Stimulated activated CD8-positive, alpha-beta memory T cell treated with anti-CD3 and anti-CD28 coated beads, Interleukin-12 subunit alpha, Interleukin-12 subunit beta, amount 100 ng/mL, for 24 hours (primary cell): ENCODE results near the gene ANKMY1.
A peak's percentile ranks its signal among the peaks of the same experiment; 100 is the strongest.

ENCODE experiments used
- DNase-seq: peaks from one replicate; pipeline ENCODE4 v3.0.0-alpha.2; 2020; ENCODE audit errors: extremely low read depth

The ANKMY1 gene

DNA sequence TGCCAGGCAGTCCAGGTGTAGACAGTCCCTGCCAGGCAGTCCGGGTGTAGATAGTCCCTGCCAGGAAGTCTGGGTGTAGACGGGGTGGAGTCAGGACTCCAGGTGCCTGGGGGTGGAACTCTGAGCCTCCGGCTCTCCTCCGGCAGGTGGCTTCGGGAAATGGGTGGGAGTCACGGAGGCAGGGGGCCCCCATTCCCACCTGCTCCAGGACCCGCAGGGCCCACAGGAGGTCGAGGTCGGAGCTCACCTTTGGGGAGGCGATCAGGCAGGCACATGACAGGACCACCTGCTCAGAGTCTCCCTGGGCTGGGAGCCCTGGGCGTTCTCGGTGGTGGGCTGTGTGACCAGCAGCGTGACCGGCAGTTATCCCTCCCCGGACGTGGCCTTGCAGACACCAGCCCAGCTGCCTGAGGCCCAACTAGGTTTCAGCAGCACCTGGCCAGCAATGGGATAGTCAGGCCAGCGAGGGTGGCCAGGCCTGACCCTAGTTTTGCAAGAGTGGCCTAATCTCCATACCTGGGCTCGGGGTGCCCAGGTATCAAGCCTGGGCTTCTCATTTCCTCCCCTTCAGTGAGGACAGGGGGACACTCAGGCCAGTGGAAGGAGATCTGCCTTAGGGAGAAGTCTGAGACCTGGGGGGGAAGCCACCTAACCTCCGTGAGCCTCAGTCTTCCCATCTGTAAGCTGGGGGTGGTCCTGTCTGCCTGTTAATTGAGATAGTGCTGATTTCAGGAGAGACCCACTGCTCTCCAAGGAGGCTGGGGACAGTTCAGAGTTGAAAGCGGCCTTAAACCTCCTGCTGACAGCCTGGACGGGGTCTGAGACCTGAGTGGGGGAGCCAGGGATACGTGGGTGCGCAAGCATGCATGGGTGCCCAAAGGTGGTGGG lies 109.2 kb downstream of the ANKMY1 start:
- DNase-seq = no peak

DNA sequence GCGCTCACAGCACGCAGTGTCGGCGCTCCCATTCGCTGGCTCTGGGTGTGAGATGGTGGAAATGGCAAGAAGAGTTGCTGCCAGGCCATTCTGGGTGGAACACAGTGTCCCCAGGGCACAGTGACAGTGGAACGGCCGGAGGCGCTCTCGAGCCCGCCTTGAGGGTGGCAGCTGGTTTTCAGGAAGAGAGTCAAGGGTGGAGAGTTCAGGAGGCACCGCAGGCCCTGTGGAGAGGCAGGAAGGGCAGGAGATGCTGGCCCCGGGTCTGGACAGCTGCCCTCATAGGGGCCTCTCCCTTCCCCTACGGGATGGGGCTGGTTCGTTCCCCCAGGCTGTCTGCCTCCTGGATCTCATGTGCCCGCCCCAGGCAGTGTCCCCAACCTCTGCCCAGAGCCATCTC lies 109.9 kb downstream of the ANKMY1 start:
- DNase-seq = no peak

GRCh38 chr2:240447331-240447730 lies 110.5 kb downstream of the ANKMY1 start:
- DNase-seq = no peak

GRCh38 chr2:240446664-240447175 lies 111.1 kb downstream of the ANKMY1 start:
- DNase-seq = no peak

DNA sequence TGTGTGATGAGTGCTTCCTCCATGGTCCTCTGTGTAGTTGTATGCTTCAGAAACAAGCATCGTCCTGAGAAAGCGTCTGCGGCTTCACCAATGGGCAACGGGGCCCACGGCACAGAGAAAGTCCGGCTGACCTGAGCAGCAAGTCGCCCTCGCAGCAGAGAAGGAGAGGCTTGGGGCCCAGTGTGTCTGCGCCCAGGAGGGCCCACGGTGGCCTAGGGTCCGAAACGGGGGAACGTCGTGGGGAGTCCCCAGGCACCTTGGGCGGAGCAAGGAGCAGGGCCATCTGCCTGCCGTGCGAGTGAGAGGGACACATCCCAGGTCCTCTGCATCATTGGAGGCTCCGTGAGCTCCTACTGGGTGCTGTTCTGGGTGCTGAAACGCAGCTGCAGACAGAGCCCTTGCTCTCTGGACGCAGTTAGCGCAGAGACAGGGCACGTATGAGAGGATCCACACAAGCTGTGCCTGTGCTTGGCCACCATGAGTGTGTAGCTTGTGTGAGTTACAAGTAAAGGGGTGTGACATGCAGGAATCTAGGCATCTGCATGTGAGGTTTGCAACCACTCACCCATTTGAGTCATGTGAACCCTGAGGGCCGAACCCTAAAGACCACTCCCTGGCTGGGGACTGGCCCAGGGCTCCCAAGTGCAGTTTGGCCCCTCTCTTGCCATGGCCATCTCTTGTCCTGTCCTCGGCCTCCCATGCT lies 111.7 kb downstream of the ANKMY1 start:
- DNase-seq = no peak

GRCh38 chr2:240444464-240444863 lies 113.3 kb downstream of the ANKMY1 start:
- no peak for DNase-seq

DNA sequence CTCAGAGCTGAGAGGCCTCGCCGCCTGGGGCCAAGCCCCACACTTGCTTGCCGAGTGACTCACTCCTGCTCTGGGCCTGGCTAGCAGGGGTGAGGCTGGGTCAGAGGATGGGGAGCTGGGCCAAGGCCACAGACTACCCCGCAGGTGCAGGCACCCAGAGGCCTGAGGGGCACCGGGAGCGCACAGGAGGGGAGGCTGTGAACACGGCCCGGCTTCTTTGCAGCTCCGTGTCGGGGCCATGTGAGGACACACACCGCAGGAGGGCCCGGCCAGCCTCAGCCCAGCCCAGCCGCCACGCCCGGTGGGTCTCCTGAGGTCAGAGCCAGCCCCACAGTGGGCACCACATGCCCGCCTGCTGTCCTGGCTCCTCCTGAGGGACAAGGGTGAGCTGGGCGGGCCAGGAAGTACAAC lies 113.9 kb downstream of the ANKMY1 start:
- DNase-seq = no peak

DNA sequence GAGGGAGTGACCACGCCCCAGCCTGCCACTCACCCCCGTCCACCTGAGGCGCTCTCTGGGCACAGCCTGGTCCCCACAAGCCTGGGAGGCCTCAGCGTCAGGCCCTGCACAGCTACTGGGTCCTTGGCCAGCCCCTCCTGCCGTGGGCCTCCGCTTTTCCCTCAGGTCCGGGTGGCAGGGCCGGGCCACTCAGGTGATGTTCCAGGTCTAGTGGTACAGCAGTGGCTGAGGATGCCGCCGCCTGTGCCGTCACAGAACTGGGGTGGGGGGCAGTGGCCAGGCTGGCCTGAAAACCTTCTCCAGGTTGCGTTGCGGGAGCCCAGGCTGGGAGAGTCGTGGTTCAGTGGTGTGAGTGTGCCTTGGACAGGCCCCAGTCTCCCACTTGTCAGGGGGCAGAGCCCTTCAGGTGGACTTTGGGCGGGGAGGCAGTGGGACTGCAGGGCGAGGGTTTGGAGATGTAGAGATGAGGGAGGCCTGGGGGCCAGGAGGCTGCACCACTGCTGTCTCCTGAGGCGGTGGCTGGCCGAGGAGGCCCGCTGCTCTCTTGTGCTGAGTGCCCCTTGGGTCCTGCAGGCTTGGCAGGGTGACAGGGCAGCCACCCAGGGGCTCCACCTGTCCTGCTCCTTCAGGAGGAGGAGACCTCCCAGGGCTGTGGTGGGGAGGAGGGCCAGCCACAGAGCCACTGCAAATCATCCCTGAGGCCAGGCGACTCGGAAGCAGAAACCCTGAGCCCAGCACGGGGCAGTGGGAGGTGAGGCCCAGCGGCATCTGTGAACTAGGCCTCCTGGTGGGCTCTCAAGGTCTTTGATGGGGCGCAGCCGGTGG lies 114.7 kb downstream of the ANKMY1 start:
- no peak for DNase-seq

- DNase-seq = no peak
Measured at GRCh38 chr2:240441993-240442411, 115.8 kb downstream of the ANKMY1 start.

DNA sequence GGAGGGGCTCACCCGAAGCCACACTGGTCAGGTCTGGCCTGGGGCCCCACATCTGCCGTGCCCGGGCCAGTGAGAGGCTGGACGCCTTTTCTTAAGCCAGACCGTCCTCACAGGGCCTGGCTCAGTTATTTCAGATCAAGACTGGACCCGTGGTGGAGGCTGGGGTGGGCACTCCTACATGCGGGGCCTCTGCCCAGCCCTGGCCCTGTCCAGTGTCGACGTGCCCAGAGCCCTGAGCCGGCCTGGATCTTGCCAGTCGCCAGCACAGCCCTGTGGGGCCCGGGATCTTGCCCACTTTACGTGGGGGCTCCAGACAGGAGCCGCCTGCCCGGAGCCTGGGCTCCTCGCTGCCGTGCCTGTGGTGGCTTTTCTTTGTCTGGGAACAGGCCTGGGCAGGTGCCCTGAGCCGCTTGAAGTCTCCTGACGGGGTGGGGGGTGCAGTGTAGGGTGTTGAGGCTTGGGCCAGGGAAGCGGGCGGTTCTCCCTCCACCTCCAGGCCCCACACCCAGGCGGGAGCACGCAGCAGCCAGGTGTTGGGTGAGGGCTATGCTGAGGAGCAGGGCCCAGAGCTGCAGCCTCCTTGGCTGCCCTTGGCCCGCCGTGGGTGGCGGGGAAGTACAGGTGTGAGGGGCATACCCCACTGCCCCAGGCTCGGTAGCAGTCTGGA lies 116.3 kb downstream of the ANKMY1 start:
- no peak for DNase-seq

- DNase-seq = no peak
Measured at GRCh38 chr2:240440704-240441320, 117.0 kb downstream of the ANKMY1 start.

GRCh38 chr2:240440251-240440650 lies 117.5 kb downstream of the ANKMY1 start:
- no peak for DNase-seq

- DNase-seq = no peak
Measured at GRCh38 chr2:240439698-240440151, 118.1 kb downstream of the ANKMY1 start.

GRCh38 chr2:240438810-240439697 lies 118.7 kb downstream of the ANKMY1 start:
- no peak for DNase-seq

DNA sequence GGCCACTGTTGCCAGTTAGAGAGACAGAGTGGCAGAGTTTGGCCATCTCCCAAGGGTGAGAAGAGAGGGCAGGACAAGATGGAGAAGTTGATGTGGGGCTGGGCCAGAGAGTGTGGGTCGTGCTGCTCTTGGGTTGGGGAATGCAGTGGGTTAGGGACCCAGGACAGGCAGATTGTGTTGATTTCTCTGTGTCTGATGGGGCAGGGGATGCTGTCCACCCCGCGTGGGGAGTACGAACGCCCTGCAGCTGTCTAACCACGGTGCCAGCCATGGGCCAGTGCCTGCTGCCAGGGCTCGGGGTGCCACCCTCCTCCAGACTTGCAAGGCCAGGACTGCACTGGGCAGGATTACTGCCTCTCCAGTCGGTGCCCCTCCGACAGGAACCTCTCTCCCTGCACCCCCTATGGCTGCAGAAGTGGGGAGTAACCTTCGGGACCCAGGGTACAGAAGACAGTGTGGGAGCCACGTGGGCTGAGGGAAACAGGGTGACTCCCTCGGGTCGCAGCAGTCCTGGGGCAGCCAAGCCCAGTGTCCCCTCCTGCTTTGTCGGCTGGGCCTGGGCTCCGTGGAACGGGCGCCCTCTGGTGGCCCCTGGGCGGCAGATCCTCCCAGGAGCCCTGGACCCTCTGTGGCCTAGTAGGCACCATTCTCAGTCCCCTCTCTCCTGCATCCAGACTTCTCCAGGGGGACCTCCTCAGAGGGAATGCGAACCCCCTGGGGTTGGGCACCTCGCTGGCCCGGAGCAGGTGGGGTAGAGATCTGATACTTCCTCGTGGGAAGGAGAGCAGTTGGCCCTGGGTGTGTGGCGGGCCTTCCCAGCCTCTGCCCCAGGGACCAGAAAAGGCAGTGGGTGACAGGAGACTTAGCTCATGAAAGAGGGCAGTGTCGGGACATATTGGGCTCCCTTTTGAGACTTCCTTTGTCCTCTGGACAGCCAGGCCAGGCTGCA lies 119.7 kb downstream of the ANKMY1 start:
- peak; percentile 32 for DNase-seq

DNA sequence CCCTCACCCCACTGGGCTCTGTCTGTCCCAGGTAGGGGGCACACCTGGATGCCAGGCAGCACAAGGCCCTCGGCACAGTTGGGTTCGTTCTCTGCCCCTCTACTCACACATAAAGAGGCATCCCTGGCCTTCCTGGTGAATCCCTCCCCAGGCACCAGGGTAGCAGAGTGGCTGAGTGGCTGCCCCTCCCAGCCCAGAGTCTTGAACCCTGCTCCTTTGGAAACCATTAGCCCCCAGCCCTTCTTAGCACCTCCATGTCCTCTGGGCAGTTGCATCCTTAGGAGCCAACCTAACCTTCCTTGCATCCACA lies 120.3 kb downstream of the ANKMY1 start:
- DNase-seq = no peak

DNA sequence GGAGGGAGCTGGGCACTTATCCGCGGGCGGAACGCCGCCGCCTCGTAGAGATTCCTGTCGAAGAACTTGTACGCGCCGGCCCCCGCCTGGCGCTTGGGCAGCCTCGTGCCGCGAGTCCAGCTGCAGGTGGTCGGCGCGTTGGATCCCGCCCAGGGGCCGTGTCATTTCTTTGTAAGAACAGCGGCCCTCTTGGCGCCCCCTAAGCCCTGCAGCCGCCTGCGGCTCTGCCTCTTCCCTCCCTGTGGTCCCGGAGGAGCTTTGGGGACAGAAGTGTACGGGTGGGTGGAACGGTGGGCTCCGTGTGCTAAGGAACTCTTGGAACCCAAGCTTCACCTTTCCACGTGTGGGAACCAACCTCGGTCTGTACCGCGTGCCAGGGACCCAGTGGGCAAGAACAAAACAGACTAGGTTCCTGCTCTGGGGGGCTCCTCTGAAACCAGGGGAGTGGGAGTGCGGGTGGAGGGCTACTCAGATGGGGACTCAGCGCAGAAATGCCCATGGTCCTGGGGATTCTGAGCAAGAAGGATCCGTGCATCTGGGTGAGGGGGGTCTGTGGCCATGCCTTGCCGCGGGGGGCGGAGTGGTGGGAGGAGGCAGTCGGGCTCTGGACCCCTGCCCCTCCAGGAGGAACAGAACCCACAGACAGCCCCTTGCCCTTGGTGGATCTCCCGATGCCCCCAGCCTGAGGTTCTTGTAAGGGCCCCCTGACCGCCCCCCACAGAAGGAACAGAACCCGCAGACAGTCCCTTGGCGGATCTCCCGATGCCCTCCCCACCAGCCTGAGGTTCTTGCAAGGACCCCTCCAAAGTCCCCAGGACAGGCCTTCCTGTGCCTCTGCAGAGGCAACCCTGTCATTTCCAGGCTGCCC lies 120.9 kb downstream of the ANKMY1 start:
- no peak for DNase-seq
